NCI-H1694 (cell line): ENCODE data around the gene BATF.

Experiments
- DNase-seq: peaks from one replicate; lab custom pipeline; 2025; lab: John Stamatoyannopoulos, UW

Gene BATF

DNA sequence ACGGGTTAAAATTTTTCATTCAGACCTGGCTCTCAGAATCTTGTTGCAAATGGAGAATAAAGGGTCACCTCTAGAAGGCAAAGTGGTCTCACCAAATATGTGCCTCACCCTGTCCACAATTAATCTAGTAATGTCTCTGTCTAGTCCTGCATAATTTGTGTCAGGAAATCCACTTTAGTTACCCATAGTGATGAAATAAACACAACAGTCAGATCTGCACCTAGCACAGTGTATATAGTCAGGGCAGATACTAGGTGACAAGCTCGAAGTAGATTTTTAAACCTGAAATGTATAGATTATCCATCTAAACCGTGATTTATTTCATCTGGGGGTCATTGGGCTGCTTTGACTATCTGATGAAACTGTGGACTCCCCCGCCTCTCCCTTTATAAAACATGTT lies 40.2 kb downstream of the BATF start:
- no peak for DNase-seq

DNA sequence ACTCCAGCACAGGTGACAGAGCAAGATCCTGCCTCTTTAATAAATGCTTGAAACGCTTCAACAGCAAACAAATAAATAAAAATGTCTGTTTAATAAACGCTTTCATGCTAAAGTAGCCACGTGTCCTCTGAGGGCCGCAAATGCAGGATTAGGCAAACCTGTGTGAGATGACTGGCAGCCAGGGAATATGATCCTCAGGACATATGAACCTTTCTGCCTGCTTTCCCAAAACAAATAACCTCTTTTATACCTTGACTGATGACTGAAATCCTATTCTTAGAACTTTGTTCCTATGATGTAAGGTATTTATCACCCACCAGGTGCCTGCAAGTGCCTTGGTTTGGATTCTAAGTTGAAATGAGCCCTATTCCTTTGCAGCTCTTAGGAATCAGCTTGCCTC lies 41.7 kb downstream of the BATF start:
- DNase-seq = no peak

DNA sequence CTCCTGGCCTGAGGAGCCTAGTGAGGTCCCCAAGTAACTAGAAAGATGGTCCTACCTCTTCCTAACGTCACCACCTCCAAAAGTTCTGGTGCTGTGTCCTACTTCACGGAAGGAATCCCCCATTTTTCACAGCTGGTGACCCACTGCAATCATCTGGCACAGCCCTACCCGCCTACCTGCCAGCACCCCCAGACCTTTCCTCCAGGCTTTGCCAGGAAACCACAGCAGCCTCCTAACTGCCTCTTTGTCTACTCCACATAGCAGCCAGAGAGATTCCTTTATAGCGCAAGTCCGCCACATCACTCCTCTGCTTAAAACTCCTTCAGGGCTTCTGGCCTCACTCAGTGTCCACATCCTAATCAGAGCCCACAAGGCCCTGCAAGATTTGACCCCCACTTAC lies 42.8 kb downstream of the BATF start:
- DNase-seq = no peak

DNA sequence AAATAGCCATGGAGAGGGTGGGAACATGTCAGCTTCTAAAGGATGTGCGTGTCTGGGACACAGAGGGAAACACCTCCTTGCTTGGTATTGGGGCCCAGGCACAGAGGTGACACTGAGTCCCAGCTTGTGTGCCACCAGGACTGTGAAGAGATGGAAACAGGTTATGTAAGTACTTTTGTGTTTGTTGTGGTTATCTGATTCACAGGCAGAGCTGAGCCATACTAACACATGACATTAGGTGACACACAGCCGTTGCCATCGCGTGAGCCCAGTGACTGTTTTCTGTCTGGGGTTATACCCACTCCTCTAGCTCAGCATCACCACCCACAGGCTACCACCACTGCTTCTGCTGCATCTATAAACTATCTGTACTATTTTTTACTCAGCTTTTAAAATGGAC lies 44.1 kb downstream of the BATF start:
- no peak for DNase-seq

DNA sequence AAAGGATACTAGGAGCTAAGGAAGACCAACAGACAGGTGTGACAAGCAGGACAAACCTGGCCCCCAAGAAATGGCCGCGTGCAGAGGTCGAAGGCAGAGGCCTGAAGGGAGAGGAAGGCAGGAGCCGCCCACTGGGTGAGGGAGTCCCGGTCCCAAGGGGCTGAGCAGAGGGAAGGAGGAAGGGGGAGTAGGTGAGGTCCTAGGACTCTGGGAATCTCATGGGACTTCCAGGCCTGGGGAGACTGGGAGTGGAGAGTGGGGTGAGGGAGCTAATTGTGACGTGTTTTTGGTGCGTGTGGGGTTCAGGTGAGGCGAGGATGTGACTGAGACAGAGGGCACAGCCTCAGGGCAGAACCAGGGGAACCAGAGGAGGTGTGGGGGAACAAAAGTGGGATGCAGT lies 44.5 kb downstream of the BATF start:
- DNase-seq = no peak

DNA sequence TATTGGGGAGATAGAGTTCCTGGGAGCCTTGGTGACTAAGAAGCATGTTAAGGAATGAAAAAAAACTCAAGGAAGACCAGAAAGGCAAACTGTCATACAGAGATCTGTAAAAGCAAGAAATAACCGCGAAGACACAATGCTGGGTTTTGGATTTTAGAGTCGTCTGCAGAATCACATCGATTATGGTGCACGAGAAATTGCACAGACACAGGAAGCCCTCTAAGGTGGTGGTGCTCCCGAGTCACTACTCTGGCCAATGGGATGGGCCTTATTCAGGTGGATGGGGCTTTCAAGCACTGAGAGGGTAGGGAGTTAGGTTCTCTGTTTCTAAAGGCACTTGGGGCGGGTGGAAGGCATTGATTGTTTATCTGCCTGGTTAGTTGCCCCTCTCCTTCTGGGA lies 45.9 kb downstream of the BATF start:
- no peak for DNase-seq

DNA sequence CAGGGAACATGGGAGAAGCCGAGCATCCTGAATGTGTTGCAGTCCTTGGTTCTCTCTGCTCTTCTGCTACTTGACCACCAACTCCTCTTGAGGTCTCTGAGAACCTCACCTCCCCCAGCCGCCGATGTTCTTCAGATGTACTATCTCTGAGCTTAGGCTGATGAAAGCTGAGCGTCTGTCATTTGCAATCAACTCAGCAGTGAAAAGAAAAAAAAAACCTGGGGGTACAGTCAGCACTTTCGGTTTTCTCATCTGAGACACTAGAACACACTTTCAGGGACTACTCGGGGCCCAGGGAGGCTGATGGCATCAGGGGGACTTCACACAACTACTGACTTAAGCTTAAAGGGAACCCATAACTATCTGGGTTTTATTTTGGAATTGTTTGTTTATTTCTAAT lies 46.5 kb downstream of the BATF start:
- no peak for DNase-seq

DNA sequence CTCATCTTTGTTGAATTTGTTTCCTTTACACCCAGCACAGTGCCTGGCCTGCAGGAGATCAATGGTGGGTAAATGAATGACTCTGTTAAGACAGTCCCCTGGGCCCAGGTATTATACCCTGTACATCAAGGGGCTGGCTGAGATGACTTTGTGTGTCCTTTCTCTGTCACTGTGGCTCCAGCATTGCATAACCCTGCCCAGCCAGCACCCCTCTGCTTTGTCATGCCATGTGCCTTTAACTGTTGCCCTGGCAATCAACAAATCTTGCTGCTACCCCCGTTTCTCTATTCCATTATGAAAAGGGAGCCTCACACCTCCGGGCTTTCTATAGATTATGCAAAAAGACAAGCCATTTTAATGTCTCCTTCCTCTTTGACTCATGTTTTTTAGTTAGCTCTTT lies 48.5 kb downstream of the BATF start:
- no peak for DNase-seq

DNA sequence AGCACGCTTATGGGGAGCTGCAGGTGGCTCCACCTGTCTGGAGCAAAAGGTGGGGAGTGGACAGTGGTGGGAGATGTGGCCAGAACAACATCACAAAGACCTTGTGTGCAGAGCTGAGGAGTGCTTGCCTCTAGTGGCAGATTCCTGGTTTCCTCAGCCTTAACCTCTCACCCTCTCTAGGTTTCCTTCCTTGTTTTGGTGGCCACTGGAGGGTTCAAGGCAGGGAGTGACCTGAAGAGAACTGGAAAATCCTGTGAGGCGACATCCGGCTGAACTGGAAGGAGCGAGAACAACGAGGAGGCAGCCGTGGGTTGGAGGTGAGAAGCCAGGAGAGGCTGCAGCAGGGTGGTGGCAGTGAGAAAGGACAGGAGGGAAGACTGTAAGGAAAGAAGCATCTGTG lies 49.8 kb downstream of the BATF start:
- no peak for DNase-seq

DNA sequence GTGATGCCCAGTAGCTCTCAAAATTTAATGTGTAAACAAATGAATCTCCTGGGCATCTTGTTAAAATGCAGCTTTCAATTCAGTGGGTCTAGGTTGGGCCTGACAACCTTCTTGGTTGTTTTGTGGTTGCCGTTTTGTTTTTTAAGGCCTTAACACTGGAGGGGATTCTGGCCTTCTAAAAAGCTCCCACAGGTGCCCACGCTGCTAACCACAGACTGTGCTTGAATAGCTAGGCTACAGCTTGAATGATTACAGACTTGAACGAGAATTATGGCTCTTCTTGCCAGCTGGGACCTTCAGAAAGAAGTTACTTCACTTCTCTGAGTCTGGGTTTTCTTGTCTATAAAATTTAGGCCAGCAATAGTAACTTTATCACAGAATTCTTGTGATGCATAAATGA lies 54.8 kb downstream of the BATF start:
- DNase-seq = no peak

DNA sequence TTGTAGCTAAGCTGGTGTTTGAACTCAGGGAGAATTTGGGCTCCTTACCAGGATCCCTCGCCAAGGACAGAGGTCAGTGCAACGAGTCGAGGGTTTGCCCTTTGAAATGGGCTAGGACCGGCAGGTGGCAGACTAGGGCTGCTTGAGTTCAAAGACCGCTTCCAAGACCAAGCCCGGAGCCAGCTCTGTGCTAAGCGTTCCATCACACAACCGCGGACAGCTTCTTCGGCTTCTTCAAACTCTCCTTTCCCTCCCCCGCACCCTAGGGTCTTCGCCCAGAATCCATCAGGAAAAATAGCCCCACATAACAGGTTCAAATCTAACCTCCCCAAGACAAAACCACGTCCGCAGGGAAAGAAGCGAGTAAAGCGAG lies 55.4 kb downstream of the BATF start:
- DNase-seq = peak; percentile 75

DNA sequence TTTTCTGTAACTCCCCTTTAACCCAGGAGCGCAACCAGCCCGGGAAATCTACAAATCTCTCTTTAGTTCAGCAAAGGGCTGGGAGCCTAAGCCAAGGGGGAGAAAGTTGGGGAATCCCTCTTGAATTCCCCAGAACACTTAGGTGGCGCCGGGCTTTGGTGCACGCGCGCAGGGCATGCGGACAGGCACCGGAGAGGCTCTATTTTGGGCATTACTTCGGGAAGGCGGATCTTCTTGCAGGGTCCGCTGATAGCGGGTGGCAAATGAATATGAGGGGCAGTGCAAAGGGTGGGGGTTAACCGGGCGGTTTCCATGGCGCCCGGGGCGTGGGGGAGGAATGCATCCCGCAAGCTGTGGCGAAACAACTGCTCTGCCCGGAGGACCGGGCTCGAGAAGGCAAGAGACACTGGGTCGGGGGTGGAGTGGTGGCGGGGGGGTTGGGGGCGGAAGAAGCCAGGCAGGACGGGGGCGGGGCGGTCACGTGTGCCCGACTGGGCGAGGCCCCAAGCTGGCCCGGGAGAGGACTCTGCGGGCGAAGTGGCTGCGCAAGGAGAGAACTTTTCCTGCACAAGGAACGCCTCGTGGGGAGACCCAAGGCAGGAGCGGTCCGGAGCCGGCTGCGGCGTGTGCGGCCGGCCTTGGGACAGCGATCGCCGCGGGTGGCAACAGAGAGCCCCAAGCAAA lies 56.0 kb downstream of the BATF start, which contains the start of gene FLVCR2:
Gene FLVCR2 (plus strand): TSS at position 519 of the 684 bp plus-strand sequence. CDS start 353 bp downstream, outside the sequence.
- peak; percentile 75 for DNase-seq

DNA sequence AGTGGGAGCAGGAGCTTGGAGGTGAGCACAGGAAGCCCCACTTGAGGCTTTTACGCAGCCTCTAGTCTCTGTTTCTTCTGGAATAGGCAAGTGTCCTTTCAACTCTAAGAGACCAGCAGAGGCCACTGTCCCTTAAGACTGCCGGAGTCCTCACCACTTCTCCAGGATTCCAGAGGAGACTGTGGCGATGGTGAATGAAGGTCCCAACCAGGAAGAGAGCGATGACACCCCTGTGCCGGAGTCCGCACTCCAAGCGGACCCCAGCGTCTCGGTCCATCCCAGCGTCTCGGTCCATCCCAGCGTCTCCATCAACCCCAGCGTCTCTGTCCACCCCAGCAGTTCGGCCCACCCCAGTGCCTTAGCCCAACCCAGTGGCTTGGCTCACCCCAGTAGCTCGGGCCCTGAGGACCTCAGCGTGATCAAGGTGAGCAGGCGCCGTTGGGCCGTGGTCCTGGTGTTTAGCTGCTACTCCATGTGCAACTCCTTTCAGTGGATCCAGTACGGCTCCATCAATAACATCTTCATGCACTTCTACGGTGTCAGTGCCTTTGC lies 56.6 kb downstream of the BATF start:
- DNase-seq = no peak

DNA sequence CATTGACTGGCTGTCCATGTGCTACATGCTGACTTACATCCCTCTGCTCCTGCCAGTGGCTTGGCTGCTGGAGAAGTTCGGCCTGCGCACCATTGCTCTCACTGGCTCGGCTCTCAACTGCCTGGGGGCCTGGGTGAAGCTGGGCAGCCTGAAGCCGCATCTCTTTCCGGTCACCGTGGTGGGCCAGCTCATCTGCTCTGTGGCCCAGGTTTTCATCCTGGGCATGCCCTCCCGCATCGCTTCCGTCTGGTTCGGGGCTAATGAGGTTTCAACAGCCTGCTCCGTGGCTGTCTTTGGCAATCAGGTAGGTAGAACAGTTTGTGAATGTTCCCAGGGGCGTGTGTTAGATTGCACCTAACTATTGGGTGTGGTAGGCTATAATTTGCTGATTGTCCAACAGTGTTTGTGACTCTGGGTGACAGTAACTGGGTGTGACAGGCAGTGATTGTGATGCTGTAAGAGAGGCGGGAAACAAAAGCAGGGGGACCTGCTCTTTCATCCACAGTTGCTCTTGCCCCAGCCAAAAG lies 57.1 kb downstream of the BATF start:
- DNase-seq = no peak

DNA sequence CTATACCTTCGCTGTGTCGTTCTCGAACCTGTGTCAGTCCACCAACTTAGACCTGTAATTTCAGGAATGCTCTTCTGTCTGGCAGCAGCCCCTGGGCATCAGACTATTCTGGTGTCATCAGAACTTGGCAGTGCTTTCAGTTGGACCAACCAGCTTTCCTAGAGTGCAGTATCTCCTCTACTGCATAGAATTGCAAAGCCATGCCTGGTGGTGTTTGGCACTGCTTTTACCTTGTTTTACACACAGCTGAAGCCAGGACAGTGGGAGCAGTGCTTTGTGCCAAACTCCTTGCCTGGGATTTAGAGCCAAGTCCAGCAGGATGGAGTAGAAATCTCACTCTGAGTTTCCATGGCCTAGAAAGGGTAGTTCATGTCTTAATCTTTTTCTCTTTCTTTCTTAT lies 57.6 kb downstream of the BATF start:
- no peak for DNase-seq

DNA sequence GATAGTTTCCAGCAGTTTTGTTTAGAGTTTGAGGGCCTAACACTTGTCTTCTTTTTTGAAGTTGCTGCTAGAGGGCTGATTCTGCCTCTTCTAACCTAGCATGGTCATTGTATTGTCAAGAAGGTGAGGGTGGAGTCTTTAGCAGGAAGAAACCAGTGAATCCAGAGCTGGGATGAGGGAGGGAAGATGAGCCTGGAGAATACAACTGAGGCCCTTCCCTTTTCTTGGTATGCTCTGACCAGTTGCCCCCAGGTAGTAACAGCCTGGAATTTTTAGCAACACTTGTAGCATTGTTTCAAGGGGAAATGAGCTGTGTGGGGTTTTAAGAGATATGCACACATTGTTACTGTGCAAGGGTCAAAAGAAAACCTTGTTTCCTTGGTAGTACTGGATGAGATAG lies 65.1 kb downstream of the BATF start:
- no peak for DNase-seq

DNA sequence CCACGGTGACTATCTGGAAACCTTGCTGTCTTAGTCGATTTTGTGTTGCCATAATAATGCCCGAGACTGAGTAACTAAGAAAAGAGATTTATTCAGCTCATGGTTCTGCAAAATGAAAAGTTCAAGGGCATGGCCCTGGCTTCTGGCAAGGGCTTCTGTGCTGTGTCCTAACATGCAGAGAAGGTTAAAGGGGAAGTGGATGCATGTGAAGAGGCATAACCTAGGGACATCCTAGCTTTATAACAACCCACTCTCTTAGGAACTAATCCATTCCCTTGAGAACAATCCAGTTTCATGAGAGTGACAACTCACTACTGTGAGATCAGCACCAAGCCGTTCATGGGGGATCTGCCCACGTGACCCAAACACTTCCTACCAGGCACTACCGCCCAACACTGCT lies 67.7 kb downstream of the BATF start:
- DNase-seq = no peak

DNA sequence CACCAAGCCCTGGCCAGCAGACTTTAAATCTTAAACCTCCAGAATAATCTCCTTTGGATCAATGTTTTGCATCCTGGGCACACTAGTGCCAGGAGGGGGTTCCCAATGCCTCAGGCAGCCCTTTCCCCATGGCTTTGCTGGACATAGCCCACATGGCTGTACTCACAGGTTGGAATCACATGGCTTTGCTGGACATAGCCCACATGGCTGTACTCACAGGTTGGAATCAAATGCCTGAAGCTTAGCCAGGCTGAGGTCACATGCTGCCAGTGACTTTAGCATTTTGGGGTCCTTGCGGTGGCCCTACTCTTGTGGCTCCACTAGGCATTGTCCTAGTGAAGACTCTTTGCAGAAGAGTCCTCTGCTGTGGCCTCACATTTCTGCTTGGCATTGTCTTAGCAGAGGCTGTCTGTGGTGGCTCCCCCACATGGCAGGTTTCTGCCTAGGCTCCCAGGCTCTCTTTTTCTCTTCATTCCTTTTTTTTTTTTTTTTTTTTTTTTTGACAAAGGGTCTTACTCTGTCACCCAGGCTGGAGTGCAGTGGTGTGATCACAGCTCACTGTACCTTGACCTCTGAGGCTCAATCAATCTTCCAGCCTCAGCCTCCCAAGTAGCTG lies 69.2 kb downstream of the BATF start:
- DNase-seq = no peak

DNA sequence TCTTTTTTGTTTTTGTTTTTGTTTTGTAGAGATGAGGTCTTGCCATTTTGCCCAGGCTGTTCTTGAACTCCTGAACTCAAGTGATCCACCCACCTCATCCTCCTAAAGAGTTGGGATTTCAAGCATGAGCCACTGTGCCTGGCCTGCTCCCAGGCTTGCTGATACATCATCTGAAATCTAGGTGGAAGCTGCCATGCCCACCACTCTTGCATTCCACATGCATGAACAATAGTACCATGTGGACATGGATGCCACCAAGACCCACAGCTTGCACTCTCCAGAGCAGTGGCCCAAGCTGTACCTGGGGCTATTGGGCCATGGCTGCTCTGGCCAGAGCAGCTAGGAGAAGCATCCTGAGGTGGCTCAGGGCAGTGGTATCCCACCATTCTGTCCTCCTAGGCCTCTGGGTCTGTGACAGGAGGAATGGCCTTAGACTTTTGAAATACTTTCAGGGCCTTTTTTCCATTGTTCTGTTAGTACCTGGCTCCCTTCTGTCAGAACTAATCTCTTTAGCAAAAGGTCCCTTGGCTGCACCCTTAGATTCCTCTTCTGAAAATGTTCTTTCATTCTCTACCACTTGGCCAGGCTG lies 69.8 kb downstream of the BATF start:
- no peak for DNase-seq

DNA sequence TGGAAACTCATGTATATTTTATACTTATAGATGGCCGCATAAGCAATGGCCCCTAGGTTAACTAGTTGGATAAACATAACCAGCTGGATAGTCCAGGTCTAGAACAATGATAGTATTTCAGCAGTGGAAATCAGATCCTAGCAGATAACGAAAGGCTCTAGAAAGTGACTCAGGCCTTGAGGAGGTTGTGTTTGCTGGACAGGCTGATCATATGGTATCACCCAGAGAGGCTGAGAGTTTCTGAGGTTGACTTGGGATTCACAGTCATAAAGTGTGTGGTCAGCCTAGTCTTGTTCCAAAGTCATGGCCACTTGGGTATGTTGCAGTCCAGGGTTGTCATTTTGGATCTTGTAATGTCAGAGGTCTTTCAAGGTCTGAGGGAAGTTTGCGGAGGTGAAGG lies 73.0 kb downstream of the BATF start:
- DNase-seq = no peak
